Adrenal gland (tissue), 12 donors: ENCODE results near the gene C3orf70. TPM values are rescaled to one million over a fixed set of nuclear protein-coding genes. Genes with fewer than 3 reads are reported as not detected.

ENCODE experiments used
- DNase-seq, 7 donors: peaks; one replicate each; pipeline ENCODE4 v3.0.0-alpha.2; 2019 to 2020
- H3K27ac ChIP-seq, 5 donors: fragments of 200-600 bp; sonication (generic) in 4 of 5; 1 replicate in 3 of 5; 2 replicates in 2 of 5; pipeline versions ENCODE4 v1.5.1 to v1.8.0; 2016 to 2020; ENCODE audit warnings: mild to moderate bottlenecking in 1 of 5
- H3K27me3 ChIP-seq: fragments of 200-600 bp; 2 replicates; pipeline ENCODE4 v1.8.0; 2021
- H3K36me3 ChIP-seq, 2 donors: fragments of 200-600 bp; replicated peaks in 1 of 2; 1 replicate in 1 of 2; 2 replicates in 1 of 2; pipeline versions ENCODE4 v1.5.1 to v1.8.0; 2018 to 2022
- H3K4me1 ChIP-seq, 2 donors: fragments of 200-600 bp; replicated peaks in 1 of 2; 1 replicate in 1 of 2; 2 replicates in 1 of 2; pipeline versions ENCODE4 v1.5.1 to v1.8.0; 2018 to 2021
- H3K4me3 ChIP-seq, 4 donors: fragments of 200-600 bp; sonication (generic) in 3 of 4; one replicate each; pipeline ENCODE4 v1.5.1; 2016 to 2018
- H3K9me3 ChIP-seq, 3 donors: fragments of 200-600 bp; sonication (generic) in 1 of 3; replicated peaks in 1 of 3; 1 replicate in 2 of 3; 2 replicates in 1 of 3; pipeline versions ENCODE4 v1.5.1 to v1.8.0; 2016 to 2021
- POLR2A ChIP-seq, 2 donors: fragments of 450-650 bp; IDR thresholded peaks; one replicate each; pipeline ENCODE4 v1.6.1; 2017; ENCODE audit warnings: antibody characterized with exemption in 2 of 2, mild to moderate bottlenecking in 2 of 2, moderate library complexity in 1 of 2
- WGBS, 4 donors: extraction: QIAGEN DNeasy Blood & Tissue Kit in 2 of 4; methylation state at CpG; one replicate each; pipeline versions ENCODE4 v1.1.5 to v1.1.7; 2013 to 2017; 5-methylcytosine and 5-hydroxymethylcytosine counted together
- intact Hi-C, 2 donors: fragments of 100-400 bp; cut with DNase I; formaldehyde crosslinking; loops; one replicate each; pipeline versions ENCODE4 v1.14.1 to v1.15.0; 2022 to 2023
- polyA plus RNA-seq, 3 donors: library from polyadenylated mRNA; stranded (reverse); fragments of 200-250 nt in 2 of 3; fragments of 350-450 nt in 1 of 3; fragmentation: Illumina TruSeq in 1 of 3; extraction: RNeasy Lipid Tissue Mini Kit (QIAGEN cat#74804) in 1 of 3; gene quantifications; one replicate each; pipeline ENCODE4 v1.2.3, GENCODE V29; 2013 to 2014
- total RNA-seq, 9 donors: library from RNA; depleted of rRNA in 4 of 9; stranded (reverse); fragments of >200 nt in 4 of 9; fragments of 120-200 nt in 1 of 9; fragmentation: NEBNext Ultra II Directional in 1 of 9; extraction: Animal tissue kit (Norgen Biotek cat#: 25700) in 1 of 9; gene quantifications; one replicate each; pipeline versions ENCODE4 v1.1.0 to v1.2.4, GENCODE V29; 2013 to 2023
- TF ChIP-seq, protein P1 (sequence below), 6 experiments: fragments of 450-650 bp in 4 of 6; fragments of 200-600 bp in 2 of 6; sonication (generic) in 1 of 6; IDR thresholded peaks; 1 replicate in 5 of 6; 2 replicates in 1 of 6; pipeline versions ENCODE4 v1.5.1 to v1.8.0; 2016 to 2021; ENCODE audit warnings: antibody characterized with exemption in 6 of 6, mild to moderate bottlenecking in 2 of 6, moderate library complexity in 1 of 6
- donor health status: healthy with polysubstance abuse.
- donor health status: Bipolar disorder and iron deficiency.
- donor health status: DM: yes; HTN: yes; CAD: no.
- donor health status: DM: no; HTN: no; CAD: no.
- donor health status: DM: no; HTN: no; CAD: no.
- donor health status: DM: yes; HTN: yes; CAD: no.

C3orf70 gene
- total and polyA plus RNA-seq, 12 donors: 0.64 to 2.6 (median 0.95) TPM

DNA sequence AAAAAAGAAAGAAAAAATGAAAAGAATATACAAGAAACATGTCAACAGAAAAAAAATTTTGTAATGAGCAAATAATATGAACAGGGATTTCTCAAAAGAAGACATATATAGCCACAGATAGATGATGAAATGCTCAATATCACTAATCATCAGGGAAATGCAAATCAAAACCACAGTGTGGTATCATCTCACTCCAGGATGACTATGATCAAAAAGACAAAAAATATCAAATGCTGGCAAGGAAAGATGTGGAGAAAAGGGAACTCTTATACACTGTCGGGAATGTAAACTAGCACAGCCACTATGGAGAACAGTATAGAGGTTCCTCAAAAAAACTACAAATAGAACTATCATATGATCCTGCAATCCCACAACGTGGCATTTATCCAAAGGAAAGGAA lies 94.1 kb downstream of the C3orf70 start:
- TF ChIP-seq, protein P1, sequence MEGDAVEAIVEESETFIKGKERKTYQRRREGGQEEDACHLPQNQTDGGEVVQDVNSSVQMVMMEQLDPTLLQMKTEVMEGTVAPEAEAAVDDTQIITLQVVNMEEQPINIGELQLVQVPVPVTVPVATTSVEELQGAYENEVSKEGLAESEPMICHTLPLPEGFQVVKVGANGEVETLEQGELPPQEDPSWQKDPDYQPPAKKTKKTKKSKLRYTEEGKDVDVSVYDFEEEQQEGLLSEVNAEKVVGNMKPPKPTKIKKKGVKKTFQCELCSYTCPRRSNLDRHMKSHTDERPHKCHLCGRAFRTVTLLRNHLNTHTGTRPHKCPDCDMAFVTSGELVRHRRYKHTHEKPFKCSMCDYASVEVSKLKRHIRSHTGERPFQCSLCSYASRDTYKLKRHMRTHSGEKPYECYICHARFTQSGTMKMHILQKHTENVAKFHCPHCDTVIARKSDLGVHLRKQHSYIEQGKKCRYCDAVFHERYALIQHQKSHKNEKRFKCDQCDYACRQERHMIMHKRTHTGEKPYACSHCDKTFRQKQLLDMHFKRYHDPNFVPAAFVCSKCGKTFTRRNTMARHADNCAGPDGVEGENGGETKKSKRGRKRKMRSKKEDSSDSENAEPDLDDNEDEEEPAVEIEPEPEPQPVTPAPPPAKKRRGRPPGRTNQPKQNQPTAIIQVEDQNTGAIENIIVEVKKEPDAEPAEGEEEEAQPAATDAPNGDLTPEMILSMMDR (IDR thresholded peaks at IDR 0.05): no peak
- no peak for TF ChIP-seq POLR2A (IDR thresholded peaks at IDR 0.05)
- intact Hi-C loops: no loop called here
- DNase-seq: no peak
- Histone ChIP-seq H3K4me3 (no peak overlapping the region), H3K27me3 (no peaks in the 10 kb centered on the region), H3K27ac (no peak overlapping the region), H3K36me3 (no peaks in the 10 kb centered on the region), H3K4me1 (no peaks in the 10 kb centered on the region), H3K9me3 (no peaks in the 10 kb centered on the region)
- WGBS, 4 donors: 49 to 73% (median 55%) methylated on average over 2 of the region's 2 CpGs

DNA sequence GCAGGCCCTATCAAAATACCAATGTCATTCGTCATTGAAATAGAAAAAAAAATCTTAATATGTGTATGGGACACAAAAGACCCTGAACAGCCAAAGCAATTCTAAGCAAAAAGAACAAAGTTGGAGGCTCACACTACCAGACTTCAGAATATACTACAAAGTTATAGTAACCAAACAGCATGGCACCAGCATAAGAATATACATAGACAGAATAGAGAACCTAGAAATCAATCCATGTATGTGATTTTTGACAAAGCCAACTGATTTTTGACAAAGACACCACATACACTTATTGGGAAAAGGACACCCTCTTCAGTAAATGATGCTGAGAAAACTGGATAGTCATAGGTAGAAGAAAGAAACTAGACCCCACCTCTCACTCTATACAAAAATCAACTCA lies 95.0 kb downstream of the C3orf70 start:
- intact Hi-C loops: no loop called here
- WGBS, 4 donors: 93 to 98% (median 97%) methylated on average over 1 of the region's 1 CpG

DNA sequence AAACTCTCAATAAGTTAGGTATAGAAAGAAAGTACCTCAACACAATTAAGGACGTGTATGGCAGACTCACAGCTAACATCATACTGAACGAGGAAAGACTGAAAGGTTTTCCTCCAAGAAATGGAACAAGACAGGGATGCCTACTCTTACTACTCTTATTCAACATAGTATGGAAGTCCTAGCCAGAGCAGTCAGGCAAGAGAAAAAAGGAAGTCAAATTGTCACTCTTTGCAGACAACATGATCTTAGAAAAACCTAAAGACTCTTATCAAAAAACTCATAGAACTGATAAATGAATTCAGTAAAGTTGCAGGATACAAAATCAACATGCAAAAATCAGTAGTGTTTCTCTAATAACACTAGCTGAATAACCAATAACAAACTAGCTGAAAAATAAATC lies 96.0 kb downstream of the C3orf70 start:
- Histone ChIP-seq H3K4me3 (no peak overlapping the region), H3K27ac (no peak overlapping the region), H3K36me3 (peaks cover 0 to 13% of the 10 kb centered on the region in 2 donors), H3K4me1 (no peaks in the 10 kb centered on the region), H3K27me3 (no peaks in the 10 kb centered on the region), H3K9me3 (no peaks in the 10 kb centered on the region)
- TF ChIP-seq POLR2A (IDR thresholded peaks at IDR 0.05): no peak
- TF ChIP-seq, protein P1 (IDR thresholded peaks at IDR 0.05): no peak
- intact Hi-C loops: no loop called here
- 85 to 93% (median 90%) methylated on average over 2 of the region's 2 CpGs for WGBS, 4 donors
- no peak for DNase-seq

More for the DNA sequence above, 95.0 kb downstream of the C3orf70 start:
- TF ChIP-seq POLR2A (IDR thresholded peaks at IDR 0.05): no peak
- TF ChIP-seq, protein P1 (IDR thresholded peaks at IDR 0.05): no peak
- Histone ChIP-seq H3K4me3 (no peak overlapping the region), H3K4me1 (no peaks in the 10 kb centered on the region), H3K27me3 (no peaks in the 10 kb centered on the region), H3K9me3 (no peaks in the 10 kb centered on the region), H3K27ac (no peak overlapping the region), H3K36me3 (peaks cover 0 to 3% of the 10 kb centered on the region in 2 donors)
- DNase-seq: no peak

DNA sequence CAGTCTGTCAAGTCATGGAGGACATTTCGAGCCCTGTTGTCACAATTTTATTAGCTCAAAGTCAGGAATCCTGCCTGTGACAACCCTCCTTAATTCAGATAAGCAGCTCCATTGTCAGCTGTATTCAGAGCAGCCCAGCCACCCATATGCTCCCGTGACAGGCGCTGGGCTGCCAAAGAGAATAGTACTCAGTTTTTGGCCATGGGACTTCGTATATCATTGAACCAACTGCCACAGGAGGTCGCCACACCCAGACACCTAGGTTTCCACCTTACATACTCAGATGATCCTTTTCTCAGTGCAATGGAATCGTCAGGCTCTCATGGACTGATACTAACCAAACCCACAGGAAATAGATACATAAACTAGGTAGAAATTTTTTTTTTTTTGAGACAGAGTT lies 100.2 kb downstream of the C3orf70 start:
- H3K27ac ChIP-seq: no peak overlapping the region
- no peak for DNase-seq
- intact Hi-C loops: no loop called here
- no peak for TF ChIP-seq POLR2A (IDR thresholded peaks at IDR 0.05)
- TF ChIP-seq, protein P1 (IDR thresholded peaks at IDR 0.05): no peak
- H3K36me3 ChIP-seq: peaks cover 0 to 28% of the 10 kb centered on the region in 2 donors
- H3K4me1 ChIP-seq: no peaks in the 10 kb centered on the region
- H3K4me3 ChIP-seq: no peak overlapping the region
- H3K27me3 ChIP-seq: no peaks in the 10 kb centered on the region
- H3K9me3 ChIP-seq: no peaks in the 10 kb centered on the region
- WGBS, 4 donors: 88 to 100% (median 96%) methylated on average over 6 of the region's 6 CpGs
